SK-MEL-5 (cell line): Measurements from ENCODE around the gene SCMH1. TPM values are rescaled to one million over a fixed set of nuclear protein-coding genes. Genes with fewer than 3 reads are reported as not detected.

Experiments
- DNase-seq: peaks from one replicate; pipeline ENCODE4 v3.0.0-alpha.2; 2016; ENCODE audit warnings: low read depth, low spot score
- in situ Hi-C: cut with HindIII; loops from 2 replicates; pipeline ENCODE4 v1.10.0; 2016; ENCODE audit warnings: low sequenced_read_pairs, high pct_unique_total_duplicates, low pct_unique_long_range_greater_than_20kb
- total RNA-seq: library from RNA; depleted of rRNA; stranded (reverse); fragments of >200 nt; shearing (Covaris generic); gene quantifications from 2 replicates; pipeline ENCODE4 v1.2.3, GENCODE V29; 2014

Gene SCMH1
- total RNA-seq, 1 experiment from 2014 or later, result 16.8 TPM

DNA sequence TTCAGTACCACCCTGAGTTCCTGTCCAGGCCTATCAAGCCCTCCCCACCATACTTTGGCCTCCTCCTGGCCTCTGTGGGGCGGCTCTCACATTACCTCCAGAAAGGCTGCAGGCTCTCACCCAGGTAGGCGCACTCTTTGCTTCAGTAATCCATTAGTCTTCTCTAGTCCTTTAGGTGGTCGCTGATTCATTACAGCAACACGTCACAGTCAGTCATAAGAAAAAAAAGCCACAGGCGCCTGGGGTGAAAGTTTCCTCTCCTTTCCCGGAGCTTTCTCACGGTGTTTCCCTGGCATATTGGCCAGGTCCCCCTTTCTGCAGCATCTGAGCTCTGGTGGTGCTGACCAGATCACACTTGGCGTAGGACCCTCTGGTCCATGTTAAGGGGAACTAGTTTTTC, 232.6 kb downstream of the SCMH1 start:
- DNase-seq, result no peak
- in situ Hi-C loops, result no loop called here

DNA sequence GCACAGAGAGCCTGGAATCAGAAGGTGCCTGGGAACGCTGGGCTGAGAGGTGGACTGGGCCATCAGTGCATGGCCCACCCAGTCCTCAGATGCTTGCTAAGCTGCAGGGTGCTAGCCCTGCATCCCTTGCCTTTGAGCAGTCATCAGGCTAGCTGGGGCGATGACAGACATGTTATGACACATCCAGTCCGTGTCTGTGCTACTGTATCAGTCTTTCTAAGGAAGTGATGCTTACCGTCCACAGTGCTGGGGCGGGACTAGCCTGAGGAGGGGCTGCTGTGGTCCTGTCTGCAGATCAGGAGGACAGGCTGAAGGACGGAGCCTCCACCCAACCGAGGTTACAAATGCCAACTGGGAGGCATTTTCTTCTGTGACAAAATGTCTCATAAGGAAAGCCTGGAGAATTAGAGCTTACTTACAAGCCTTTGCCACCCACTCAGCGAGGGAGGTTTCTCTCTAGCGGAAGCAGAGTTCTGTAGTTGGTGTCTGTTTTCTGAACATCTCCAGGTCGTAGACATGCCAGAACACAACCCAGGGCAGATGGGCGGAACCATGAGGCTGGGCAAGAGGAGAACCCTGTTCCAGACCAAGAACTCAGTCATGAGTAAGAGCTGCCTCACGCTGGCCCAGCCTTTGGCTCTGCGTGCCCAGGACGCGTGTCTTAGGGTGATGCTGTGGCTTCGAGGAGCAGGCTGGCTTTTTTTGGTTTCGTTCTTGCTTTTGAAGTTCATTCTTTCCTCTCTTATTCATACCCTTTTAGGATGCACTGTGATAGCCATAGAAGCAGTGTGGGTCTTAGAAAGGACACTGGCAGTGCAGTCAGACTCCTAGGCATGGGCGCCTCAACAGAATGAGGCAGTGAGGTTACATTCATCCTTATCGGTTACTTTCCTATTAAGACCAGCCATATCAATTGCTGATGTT, 234.9 kb downstream of the SCMH1 start:
- in situ Hi-C loops, result no loop called here
- no peak for DNase-seq

- in situ Hi-C loops, result no loop called here
- no peak for DNase-seq
Measured at GRCh38 chr1:41005876-41006275, 236.2 kb downstream of the SCMH1 start.

- in situ Hi-C loops, result no loop called here
Measured at GRCh38 chr1:41003640-41004220, 238.4 kb downstream of the SCMH1 start.

GRCh38 chr1:41003127-41003639, 238.9 kb downstream of the SCMH1 start:
- in situ Hi-C loops, result no loop called here
- DNase-seq, result no peak

More at GRCh38 chr1:41003640-41004220, 238.4 kb downstream of the SCMH1 start:
- peak; percentile 97 for DNase-seq

GRCh38 chr1:40998668-40999067, 243.4 kb downstream of the SCMH1 start:
- no peak for DNase-seq
- in situ Hi-C loops, result no loop called here

DNA sequence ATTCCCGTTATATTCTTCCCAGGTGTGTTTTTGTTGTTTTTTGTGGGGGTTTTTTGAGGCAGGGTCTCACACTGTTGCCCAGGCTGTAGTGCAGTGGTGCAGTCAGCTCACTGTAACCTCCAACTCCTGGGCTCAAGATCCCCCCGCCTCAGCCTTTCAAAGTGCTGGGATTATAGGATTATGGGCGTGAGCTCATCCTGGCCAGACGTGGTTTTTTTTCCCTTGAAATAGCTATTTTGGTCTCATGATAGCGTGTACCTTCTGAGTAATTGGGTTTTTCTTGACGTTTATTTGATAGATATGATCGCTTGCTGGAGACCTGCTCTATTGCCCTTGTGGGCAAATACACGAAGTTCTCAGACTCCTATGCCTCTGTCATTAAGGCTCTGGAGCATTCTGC, 245.0 kb downstream of the SCMH1 start:
- in situ Hi-C loops, result no loop called here
- DNase-seq, result no peak

DNA sequence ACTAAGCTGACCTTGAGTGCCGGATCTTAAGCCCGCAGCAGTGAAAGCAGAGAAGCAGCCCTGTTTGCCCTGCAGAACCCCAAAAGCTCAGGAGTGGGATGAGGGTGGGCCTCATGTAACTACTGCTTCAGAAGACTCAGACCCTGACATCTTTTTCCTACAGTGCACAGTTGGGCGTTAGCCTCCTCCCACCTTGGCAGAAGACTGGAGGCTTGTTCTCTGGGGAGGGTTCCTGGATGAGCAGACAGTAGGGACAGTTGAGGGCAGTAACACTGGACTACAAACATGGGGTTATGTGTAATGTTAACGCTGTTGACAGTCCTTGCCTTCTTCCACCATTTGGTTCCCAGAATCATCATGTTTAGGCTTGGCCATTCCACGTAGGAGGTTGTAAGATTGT, 253.0 kb downstream of the SCMH1 start:
- in situ Hi-C loops, result no loop called here
- DNase-seq, result no peak

GRCh38 chr1:40988280-40988679, 253.8 kb downstream of the SCMH1 start:
- no peak for DNase-seq
- in situ Hi-C loops, result no loop called here

GRCh38 chr1:40987439-40988276, 254.4 kb downstream of the SCMH1 start:
- in situ Hi-C loops, result no loop called here
- DNase-seq, result no peak

DNA sequence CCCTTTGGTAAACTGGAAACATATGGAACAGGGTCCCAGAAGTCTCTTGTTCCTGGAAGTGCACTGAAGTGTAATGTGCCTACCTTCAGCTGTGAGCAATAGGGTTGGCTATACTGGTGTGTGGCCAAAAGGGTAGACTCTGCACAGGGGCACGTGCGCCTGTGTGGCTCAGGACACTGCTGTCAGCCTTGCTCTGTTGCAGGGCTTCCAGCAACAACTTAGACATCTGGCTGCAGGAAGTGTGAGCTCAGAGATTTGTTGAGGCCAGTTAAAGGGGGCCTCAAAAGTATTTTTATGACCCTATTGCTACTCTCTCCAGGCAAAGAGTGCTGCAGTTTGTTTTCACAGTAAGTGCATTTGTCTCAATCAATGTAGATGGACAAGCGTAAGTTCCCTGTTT, 255.2 kb downstream of the SCMH1 start:
- in situ Hi-C loops, result no loop called here

GRCh38 chr1:40986328-40986783, 255.8 kb downstream of the SCMH1 start:
- DNase-seq, result no peak
- in situ Hi-C loops, result no loop called here

More for the DNA sequence above, 255.2 kb downstream of the SCMH1 start:
- DNase-seq, result no peak

DNA sequence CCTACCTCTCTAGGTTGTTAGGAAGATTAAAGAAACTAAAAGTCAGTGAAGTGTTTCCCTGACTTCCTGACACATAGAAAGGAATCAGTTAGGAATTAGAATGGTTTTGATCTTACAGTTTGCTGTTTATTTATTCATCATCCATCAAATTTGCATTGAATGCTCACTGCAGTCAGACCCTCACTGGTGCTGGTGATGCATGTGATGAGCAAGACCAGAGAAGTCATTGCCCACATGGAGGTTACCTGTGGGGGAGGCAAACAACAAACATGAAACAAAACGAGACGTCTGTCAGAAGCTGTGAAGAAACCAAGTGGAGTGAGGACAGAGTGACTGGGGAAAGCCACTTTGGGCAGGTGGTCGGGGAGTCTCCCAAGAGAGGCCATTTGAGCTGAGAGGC, 256.2 kb downstream of the SCMH1 start:
- in situ Hi-C loops, result no loop called here
- no peak for DNase-seq

DNA sequence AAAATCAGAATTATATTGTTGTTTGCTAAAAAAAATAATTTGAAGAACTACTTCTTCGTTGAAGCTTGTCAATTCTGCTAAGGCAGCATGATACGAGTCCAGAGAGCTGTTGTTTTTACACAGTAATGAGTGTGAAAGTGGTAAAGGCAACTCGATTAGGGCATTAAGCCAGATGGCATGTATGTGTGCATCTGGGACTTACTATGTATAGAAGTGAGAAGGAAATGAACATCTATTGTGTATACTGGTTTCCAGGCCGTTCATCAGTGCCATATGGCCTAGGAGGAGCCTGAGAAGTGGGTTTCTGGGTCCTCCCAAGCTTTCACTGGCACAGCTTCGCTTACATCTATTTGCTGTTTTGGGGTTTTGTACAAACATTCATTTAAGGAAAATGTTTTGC, 256.9 kb downstream of the SCMH1 start:
- DNase-seq, result no peak
- in situ Hi-C loops, result no loop called here

DNA sequence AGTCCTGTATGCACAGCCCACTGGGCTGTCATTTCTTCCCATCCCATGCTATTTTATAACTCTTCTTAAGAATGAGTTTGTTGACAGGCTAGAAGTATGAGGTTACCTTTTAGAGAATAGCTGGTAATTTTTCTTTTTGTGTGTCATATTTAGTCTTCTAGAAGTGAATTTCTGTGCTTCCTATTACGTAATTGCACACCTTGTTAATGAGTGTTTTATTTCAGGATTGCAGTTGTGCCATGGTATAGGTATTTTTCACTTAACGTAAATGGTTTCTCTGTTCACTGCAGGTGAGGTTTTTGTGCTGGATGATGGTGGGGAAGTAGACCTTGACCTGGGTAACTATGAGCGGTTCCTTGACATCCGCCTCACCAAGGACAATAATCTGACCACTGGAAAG, 257.6 kb downstream of the SCMH1 start:
- no peak for DNase-seq
- in situ Hi-C loops, result no loop called here

- in situ Hi-C loops, result no loop called here
- no peak for DNase-seq
Measured at GRCh38 chr1:40984066-40984465, 258.0 kb downstream of the SCMH1 start.

DNA sequence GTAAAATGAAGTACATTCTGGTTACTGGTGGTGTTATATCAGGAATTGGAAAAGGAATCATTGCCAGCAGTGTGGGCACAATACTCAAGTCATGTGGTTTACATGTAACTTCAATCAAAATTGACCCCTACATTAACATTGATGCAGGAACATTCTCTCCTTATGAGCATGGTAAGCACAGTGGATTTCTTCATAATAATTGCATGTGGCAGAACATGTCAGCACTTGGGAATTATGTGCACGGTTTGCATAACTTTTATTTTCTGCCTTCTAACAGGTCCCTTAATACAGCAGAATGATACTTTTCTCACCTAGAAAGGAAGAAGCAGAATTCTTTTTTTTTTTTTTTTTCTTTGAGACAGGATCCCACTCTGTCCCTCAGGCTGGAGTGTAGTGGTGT, 258.8 kb downstream of the SCMH1 start:
- no peak for DNase-seq
- in situ Hi-C loops, result no loop called here

- DNase-seq, result no peak
- in situ Hi-C loops, result no loop called here
Measured at GRCh38 chr1:40982721-40983120, 259.4 kb downstream of the SCMH1 start.
